NCI-H1694 treated with DMSO at 0.1 percent for 48 hours (cell line): ENCODE data around the gene DOCK8.

Source experiments
- DNase-seq: peaks from one replicate; lab custom pipeline; 2025; lab: John Stamatoyannopoulos, UW

The DOCK8 gene

GRCh38 chr9:459491-460444 lies 245.1 kb downstream of the DOCK8 start:
- DNase-seq: peak; percentile 45

- DNase-seq: no peak
These were observed 247.5 kb downstream of the DOCK8 start for GRCh38 chr9:462121-462520.

- DNase-seq: peak; percentile 88
These were observed 247.9 kb downstream of the DOCK8 start for GRCh38 chr9:462606-463005.

- DNase-seq: no peak
These were observed 248.9 kb downstream of the DOCK8 start for GRCh38 chr9:463455-464171.

- no peak for DNase-seq
These were observed 252.1 kb downstream of the DOCK8 start for GRCh38 chr9:466747-467146.

GRCh38 chr9:468766-469426 lies 254.2 kb downstream of the DOCK8 start:
- DNase-seq: no peak

GRCh38 chr9:469672-470551 lies 255.2 kb downstream of the DOCK8 start:
- DNase-seq: peak; percentile 87

GRCh38 chr9:470552-471194 lies 256.0 kb downstream of the DOCK8 start:
- no peak for DNase-seq

- no peak for DNase-seq
These were observed 256.7 kb downstream of the DOCK8 start for GRCh38 chr9:471320-471719.

GRCh38 chr9:472479-473075 lies 257.9 kb downstream of the DOCK8 start:
- no peak for DNase-seq

GRCh38 chr9:477193-477592 lies 262.5 kb downstream of the DOCK8 start:
- no peak for DNase-seq

GRCh38 chr9:479304-479970 lies 264.8 kb downstream of the DOCK8 start:
- DNase-seq: no peak

GRCh38 chr9:479971-480350 lies 265.3 kb downstream of the DOCK8 start:
- no peak for DNase-seq

- no peak for DNase-seq
These were observed 268.1 kb downstream of the DOCK8 start for GRCh38 chr9:482739-483138.

- no peak for DNase-seq
These were observed 271.5 kb downstream of the DOCK8 start for GRCh38 chr9:486156-486555.

GRCh38 chr9:487429-487828 lies 272.8 kb downstream of the DOCK8 start:
- DNase-seq: no peak

GRCh38 chr9:488448-488847 lies 273.8 kb downstream of the DOCK8 start:
- DNase-seq: no peak

- DNase-seq: no peak
These were observed 274.8 kb downstream of the DOCK8 start for GRCh38 chr9:489198-490197.

- DNase-seq: no peak
These were observed 280.1 kb downstream of the DOCK8 start for GRCh38 chr9:494764-495163.
